Left lung (tissue), 10 donors: ENCODE results near the gene FLRT1. TPM values are rescaled to one million over a fixed set of nuclear protein-coding genes. Genes with fewer than 3 reads are reported as not detected.

Source experiments
- ATAC-seq: fragments of 200-7000 bp; cut with Tn5 transposase; one replicate; pipeline ENCODE4 v1.9.1; 2020; ENCODE audit warnings: moderate library complexity
- DNase-seq, 4 donors: peaks; one replicate each; pipeline ENCODE4 v3.0.0-alpha.2; 2013 to 2020
- H3K27ac ChIP-seq, 2 donors: fragments of 200-600 bp; sonication (generic) in 1 of 2; one replicate each; pipeline versions ENCODE4 v1.5.0 to v1.8.0; 2020 to 2021
- H3K27me3 ChIP-seq, 2 donors: fragments of 200-600 bp; sonication (generic) in 1 of 2; one replicate each; pipeline versions ENCODE4 v1.5.0 to v1.8.0; 2020 to 2021
- H3K36me3 ChIP-seq, 2 donors: fragments of 200-600 bp; sonication (generic) in 1 of 2; one replicate each; pipeline versions ENCODE4 v1.5.0 to v1.8.0; 2020 to 2021
- H3K4me1 ChIP-seq, 2 donors: fragments of 200-600 bp; one replicate each; pipeline ENCODE4 v1.8.0; 2021
- H3K4me3 ChIP-seq, 2 donors: fragments of 200-600 bp; sonication (generic) in 1 of 2; one replicate each; pipeline versions ENCODE4 v1.5.0 to v1.8.0; 2020 to 2021; ENCODE audit warnings: mild to moderate bottlenecking in 1 of 2
- H3K9me3 ChIP-seq, 2 donors: fragments of 200-600 bp; sonication (generic) in 1 of 2; one replicate each; pipeline versions ENCODE4 v1.5.0 to v1.8.0; 2020 to 2021
- intact Hi-C, 2 donors: fragments of 100-400 bp; cut with DNase I; formaldehyde crosslinking; loops; one replicate each; pipeline versions ENCODE4 v1.11.2 to v1.14.2; 2022
- polyA plus RNA-seq, 6 donors: library from polyadenylated mRNA; unstranded; fragments of 120-200 nt; gene quantifications; one replicate each; pipeline ENCODE4 v1.2.1, GENCODE V29; 2013; ENCODE audit not compliant: insufficient read length in 6 of 6
- total RNA-seq, 2 donors: library from RNA; stranded (reverse); fragmentation: NEBNext Ultra II Directional; extraction: Animal tissue kit (Norgen Biotek cat#: 25700); gene quantifications; one replicate each; pipeline ENCODE4 v1.2.1, GENCODE V29; 2021
- TF ChIP-seq, protein P1 (sequence below), 2 donors: fragments of 200-600 bp; sonication (generic) in 1 of 2; IDR thresholded peaks; one replicate each; pipeline versions ENCODE4 v1.5.0 to v1.8.0; 2021; ENCODE audit warnings: antibody characterized with exemption in 2 of 2
- donor health status: DM: no; HTN: yes; CAD: no.
- donor health status: DM: no; HTN: no; CAD: no.

FLRT1 gene
- total and polyA plus RNA-seq, 8 donors: 0.15 to 5.5 (median 3.8) TPM

DNA sequence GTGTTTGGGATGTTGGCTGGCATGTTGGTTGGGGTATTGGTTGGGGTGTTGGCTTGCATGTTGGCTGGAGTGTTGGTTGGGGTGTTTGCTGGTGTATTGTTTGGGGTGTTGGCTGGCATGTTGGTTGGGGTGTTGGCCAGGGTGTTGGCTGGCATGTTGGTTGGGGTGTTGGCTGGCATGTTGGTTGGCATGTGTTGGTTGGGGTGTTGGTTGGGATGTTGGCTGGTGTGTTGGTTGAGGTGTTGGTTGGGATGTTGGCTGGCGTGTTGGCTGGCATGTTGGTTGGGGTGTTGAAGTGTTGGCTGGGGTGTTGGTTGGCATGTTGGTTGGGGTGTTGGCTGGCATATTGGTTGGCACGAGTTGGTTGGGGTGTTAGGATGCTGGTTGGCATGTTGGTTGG lies 24.9 kb upstream of the FLRT1 start:
- no peak for DNase-seq
- ATAC-seq: no peak
- no peaks in the 10 kb centered on the region for H3K36me3 ChIP-seq
- H3K4me1 ChIP-seq: peaks cover 14 to 18% of the 10 kb centered on the region in 2 donors
- TF ChIP-seq, protein P1, sequence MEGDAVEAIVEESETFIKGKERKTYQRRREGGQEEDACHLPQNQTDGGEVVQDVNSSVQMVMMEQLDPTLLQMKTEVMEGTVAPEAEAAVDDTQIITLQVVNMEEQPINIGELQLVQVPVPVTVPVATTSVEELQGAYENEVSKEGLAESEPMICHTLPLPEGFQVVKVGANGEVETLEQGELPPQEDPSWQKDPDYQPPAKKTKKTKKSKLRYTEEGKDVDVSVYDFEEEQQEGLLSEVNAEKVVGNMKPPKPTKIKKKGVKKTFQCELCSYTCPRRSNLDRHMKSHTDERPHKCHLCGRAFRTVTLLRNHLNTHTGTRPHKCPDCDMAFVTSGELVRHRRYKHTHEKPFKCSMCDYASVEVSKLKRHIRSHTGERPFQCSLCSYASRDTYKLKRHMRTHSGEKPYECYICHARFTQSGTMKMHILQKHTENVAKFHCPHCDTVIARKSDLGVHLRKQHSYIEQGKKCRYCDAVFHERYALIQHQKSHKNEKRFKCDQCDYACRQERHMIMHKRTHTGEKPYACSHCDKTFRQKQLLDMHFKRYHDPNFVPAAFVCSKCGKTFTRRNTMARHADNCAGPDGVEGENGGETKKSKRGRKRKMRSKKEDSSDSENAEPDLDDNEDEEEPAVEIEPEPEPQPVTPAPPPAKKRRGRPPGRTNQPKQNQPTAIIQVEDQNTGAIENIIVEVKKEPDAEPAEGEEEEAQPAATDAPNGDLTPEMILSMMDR (IDR thresholded peaks at IDR 0.05): no peak
- no peak overlapping the region for H3K27ac ChIP-seq
- H3K9me3 ChIP-seq: no peaks in the 10 kb centered on the region
- H3K4me3 ChIP-seq: no peak overlapping the region
- peaks cover 0 to 35% of the 10 kb centered on the region in 2 donors for H3K27me3 ChIP-seq
- intact Hi-C loops: no loop called here

DNA sequence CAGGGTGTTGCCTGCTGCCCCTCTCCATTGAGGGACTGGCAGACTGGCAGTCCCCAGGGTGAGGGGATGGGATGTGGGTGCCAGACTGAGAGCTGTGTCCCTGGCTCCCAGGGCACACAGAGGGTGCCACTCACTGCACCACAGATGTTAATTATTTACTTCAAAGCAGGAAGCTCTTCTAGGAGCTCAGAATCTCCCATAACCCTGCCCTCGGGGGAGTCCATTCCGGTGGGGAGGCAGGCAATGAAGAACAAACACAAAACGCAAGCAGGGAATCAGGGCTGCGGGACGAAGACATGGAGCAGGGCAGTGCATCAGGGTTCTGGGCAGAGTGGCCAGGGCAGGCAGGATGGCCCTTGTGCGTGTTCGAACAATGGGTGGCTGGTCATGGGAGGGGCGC lies 24.4 kb upstream of the FLRT1 start:
- Histone ChIP-seq H3K4me1 (peaks cover 14 to 18% of the 10 kb centered on the region in 2 donors), H3K4me3 (no peak overlapping the region), H3K36me3 (no peaks in the 10 kb centered on the region), H3K27me3 (peaks cover 0 to 29% of the 10 kb centered on the region in 2 donors), H3K27ac (no peak overlapping the region), H3K9me3 (no peaks in the 10 kb centered on the region)
- ATAC-seq: no peak
- TF ChIP-seq, protein P1 (IDR thresholded peaks at IDR 0.05): no peak
- no peak for DNase-seq
- intact Hi-C loops: no loop called here

DNA sequence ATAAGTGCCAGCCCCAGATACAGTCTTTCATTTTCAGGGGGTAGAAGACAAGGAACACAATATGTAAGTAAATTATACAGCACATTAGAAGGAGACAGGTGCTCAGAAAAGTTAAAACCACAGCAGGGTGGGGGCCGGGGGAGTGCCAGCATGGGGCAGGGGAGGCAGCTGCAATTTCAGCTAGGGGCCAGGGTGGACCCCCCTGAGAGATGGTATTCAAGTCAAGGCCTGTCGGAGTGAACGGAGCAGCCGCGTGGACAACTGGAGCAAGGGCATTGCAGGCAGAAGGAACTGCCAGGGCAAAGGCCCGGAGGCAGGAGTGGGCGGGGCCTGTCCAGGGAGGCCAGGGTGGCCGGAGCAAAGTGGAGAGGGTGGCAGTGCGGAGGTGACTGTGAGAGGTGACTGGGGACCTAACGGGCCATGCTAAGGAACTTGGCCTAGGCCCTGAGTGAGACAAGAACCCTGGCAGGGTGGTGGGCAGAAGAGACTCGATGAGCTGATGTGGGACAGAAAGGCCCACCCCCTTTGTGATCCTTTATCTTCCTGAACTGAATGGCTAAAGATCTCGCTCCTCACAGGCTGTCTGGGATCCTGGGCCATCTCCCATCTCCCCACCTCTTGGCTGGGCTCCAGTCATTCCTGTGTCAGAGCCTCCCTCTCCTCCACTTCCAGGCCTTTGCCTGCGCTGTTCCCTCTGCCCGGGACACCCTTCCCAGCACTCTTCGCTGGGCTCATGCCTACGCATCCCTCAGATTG lies 22.4 kb upstream of the FLRT1 start:
- TF ChIP-seq, protein P1 (IDR thresholded peaks at IDR 0.05): no peak
- Histone ChIP-seq H3K36me3 (no peaks in the 10 kb centered on the region), H3K4me1 (peaks cover 0 to 1% of the 10 kb centered on the region in 2 donors), H3K9me3 (no peaks in the 10 kb centered on the region), H3K27me3 (peaks cover 0 to 10% of the 10 kb centered on the region in 2 donors), H3K4me3 (no peak overlapping the region), H3K27ac (no peak overlapping the region)
- ATAC-seq (no peak), DNase-seq (no peak)
- intact Hi-C loops: no loop called here

DNA sequence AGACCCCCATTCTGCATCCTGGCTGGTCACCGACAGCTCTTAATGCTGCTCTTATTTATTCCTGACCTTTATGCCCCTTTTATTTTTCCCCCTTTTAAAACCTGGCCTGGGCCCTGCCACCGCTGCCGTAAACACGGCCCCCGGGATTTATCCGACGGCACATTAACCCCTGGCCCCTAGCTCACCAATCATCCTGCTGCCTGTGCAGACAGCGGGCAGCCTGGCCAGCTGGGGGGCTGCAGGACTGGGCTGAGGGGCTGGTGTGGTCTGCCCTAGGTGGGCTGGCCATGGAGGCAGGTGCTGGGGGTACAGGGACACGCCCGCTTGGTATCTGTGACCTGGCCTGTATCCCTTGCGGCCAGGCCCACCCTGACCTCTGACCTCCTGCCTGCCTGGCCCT lies 21.4 kb upstream of the FLRT1 start:
- no peak for DNase-seq
- TF ChIP-seq, protein P1 (IDR thresholded peaks at IDR 0.05): no peak

DNA sequence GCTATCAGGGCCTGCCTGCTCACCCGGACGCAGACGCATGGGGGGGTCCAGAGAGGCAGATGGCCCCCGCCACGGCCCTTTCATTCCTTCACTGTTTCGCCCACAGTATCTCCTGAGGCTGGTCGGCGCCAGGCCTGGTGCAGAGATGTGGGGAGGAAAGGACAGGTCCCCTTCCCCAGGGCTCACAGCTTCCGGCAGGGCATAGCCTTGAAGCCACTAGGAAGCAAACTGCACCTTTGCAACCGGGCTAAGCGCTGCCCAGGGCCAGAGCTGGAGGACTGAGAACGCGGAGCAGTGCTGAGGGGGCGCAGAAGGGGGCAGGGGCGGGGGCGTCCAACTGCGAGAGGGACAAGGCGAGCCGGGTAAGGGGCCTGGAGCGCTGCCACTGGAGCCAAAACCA lies 20.2 kb upstream of the FLRT1 start:
- H3K4me3 ChIP-seq: no peak overlapping the region
- no peaks in the 10 kb centered on the region for H3K9me3 ChIP-seq
- no peaks in the 10 kb centered on the region for H3K36me3 ChIP-seq
- DNase-seq: no peak
- ATAC-seq: no peak
- H3K27ac ChIP-seq: no peak overlapping the region
- no peaks in the 10 kb centered on the region for H3K27me3 ChIP-seq
- H3K4me1 ChIP-seq: no peaks in the 10 kb centered on the region
- TF ChIP-seq, protein P1 (IDR thresholded peaks at IDR 0.05): no peak
- intact Hi-C loops: no loop called here

More for the DNA sequence above, 21.4 kb upstream of the FLRT1 start:
- H3K27me3 ChIP-seq: no peaks in the 10 kb centered on the region
- H3K27ac ChIP-seq: no peak overlapping the region
- intact Hi-C loops: no loop called here
- no peaks in the 10 kb centered on the region for H3K36me3 ChIP-seq
- ATAC-seq: no peak
- no peak overlapping the region for H3K4me3 ChIP-seq
- no peaks in the 10 kb centered on the region for H3K4me1 ChIP-seq
- H3K9me3 ChIP-seq: no peaks in the 10 kb centered on the region
